K562 (cell line): Measurements from ENCODE around the gene REM1.
"Not testable (repeated sequence)": the region's sequence is repeated elsewhere in the genome, so short reads cannot be mapped to it uniquely, and the experiment has no call there.

Experiments
- HDAC6 ChIP-seq: IDR thresholded peaks from 2 replicates; pipeline ENCODE4 v1.6.1; 2012; ENCODE audit warnings: low read depth, mild to moderate bottlenecking, control low read depth, inconsistent platforms, low read length, moderate library complexity
- KAT7 ChIP-seq: sonication (generic); formaldehyde crosslinking; IDR thresholded peaks from 2 replicates; pipeline ENCODE4 v1.8.0; 2022; ENCODE audit warnings: missing genetic modification reagents, mild to moderate bottlenecking, borderline replicate concordance
- YY1 ChIP-seq, 3 experiments: IDR thresholded peaks; 2 replicates each; pipeline ENCODE4 v1.6.1; 2011; ENCODE audit warnings: low read length in 2 of 3, mild to moderate bottlenecking in 2 of 3, moderate library complexity in 2 of 3, borderline replicate concordance in 1 of 3, control low read depth in 1 of 3, low read depth in 1 of 3; ENCODE audit not compliant: insufficient read depth in 3 of 3, insufficient replicate concordance in 2 of 3, control insufficient read depth in 1 of 3, insufficient read length in 1 of 3; ENCODE audit errors: extremely low read depth in 1 of 3
- TF ChIP-seq, protein P1 (sequence below): fragments of 450-650 bp; IDR thresholded peaks from 2 replicates; pipeline ENCODE4 v1.6.1; 2016

DNA sequence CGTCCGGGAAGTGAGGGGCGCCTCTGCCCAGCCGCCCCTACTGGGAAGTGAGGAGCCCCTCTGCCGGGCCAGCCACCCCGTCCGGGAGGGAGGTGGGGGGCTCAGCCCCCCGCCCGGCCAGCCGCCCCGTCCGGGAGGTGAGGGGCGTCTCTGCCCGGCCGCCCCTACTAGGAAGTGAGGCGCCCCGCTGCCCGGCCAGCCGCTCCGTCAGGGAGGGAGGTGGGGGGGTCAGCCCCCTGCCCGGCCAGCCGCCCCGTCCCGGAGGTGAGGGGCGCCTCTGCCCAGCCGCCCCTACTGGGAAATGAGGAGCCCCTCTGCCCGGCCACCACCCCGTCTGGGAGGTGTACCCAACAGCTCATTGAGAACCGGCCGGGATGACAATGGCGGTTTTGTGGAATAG is 47.5 kb upstream of the REM1 start:
- not testable (repeated sequence) for TF ChIP-seq HDAC6; KAT7 (CRISPR knock-in tag); YY1 (IDR thresholded peaks at IDR 0.05; ENCODE audit: borderline replicate concordance in 1 of 3, control insufficient read depth in 1 of 3, extremely low read depth in 1 of 3, insufficient read depth in 3 of 3, insufficient read length in 1 of 3, insufficient replicate concordance in 2 of 3, low read depth in 1 of 3, low read length in 2 of 3)
- TF ChIP-seq, protein P1, sequence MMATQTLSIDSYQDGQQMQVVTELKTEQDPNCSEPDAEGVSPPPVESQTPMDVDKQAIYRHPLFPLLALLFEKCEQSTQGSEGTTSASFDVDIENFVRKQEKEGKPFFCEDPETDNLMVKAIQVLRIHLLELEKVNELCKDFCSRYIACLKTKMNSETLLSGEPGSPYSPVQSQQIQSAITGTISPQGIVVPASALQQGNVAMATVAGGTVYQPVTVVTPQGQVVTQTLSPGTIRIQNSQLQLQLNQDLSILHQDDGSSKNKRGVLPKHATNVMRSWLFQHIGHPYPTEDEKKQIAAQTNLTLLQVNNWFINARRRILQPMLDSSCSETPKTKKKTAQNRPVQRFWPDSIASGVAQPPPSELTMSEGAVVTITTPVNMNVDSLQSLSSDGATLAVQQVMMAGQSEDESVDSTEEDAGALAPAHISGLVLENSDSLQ = not testable (repeated sequence)
